Measurements from ENCODE around the gene MOGAT3.

- TF ChIP-seq CTCF (IDR thresholded peaks at IDR 0.05): no peak
- TF ChIP-seq EP300 (IDR thresholded peaks at IDR 0.05): no peak
Measured at GRCh38 chr7:101155303-101155702, 45.5 kb downstream of the MOGAT3 start.

Measured in gastroesophageal sphincter (tissue), 3 donors.